Measurements from ENCODE around the gene SCN10A.

- TF ChIP-seq RAD21 (CRISPR knock-in tag; conservative IDR thresholded peaks at IDR 0.05 in 1 of 2, IDR thresholded peaks at IDR 0.05 in 1 of 2) (no peak), ZZZ3 (IDR thresholded peaks at IDR 0.05) (no peak)
Observed at GRCh38 chr3:38743043-38743442, 73.0 kb downstream of the SCN10A start.
